C4-2B (cell line): ENCODE measurements around the gene HOXC6.

Experiments used
- H3K27ac ChIP-seq: fragments of 450-650 bp; 2 replicates; pipeline ENCODE4 v1.5.1; 2017
- ZFX ChIP-seq: fragments of 450-650 bp; IDR thresholded peaks from 2 replicates; pipeline ENCODE4 v1.6.1; 2017
- TF ChIP-seq, protein P1 (sequence below): fragments of 450-650 bp; conservative IDR thresholded peaks from 2 replicates; pipeline ENCODE4 v1.5.1; 2017; ENCODE audit warnings: mild to moderate bottlenecking

The HOXC6 gene

DNA sequence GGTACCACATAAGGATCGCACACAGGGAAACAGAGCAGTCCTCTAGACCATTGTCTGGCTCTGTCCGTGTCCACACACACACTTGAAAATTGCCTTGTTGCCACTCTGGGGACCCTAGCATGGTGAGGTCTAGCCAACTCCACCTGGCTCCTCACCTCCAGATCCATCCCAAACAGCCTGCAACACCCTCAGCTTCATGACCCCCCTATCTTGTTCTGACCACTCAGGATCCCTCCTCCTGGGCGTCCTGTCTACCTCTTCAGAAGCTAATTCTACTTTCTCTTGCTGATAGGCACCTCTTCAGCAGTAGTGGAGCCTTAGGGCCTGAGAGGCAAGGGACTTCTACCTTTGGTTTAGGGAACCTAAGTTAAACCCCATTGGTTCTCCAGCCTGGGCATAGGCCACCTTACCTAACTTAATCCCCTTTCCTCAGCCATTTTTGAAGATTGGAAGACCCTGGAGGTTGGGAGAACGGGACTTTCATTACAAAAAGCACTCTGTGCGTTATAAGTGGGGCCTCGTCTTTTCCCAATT, 3.9 kb downstream of the HOXC6 start:
- TF ChIP-seq, protein P1, sequence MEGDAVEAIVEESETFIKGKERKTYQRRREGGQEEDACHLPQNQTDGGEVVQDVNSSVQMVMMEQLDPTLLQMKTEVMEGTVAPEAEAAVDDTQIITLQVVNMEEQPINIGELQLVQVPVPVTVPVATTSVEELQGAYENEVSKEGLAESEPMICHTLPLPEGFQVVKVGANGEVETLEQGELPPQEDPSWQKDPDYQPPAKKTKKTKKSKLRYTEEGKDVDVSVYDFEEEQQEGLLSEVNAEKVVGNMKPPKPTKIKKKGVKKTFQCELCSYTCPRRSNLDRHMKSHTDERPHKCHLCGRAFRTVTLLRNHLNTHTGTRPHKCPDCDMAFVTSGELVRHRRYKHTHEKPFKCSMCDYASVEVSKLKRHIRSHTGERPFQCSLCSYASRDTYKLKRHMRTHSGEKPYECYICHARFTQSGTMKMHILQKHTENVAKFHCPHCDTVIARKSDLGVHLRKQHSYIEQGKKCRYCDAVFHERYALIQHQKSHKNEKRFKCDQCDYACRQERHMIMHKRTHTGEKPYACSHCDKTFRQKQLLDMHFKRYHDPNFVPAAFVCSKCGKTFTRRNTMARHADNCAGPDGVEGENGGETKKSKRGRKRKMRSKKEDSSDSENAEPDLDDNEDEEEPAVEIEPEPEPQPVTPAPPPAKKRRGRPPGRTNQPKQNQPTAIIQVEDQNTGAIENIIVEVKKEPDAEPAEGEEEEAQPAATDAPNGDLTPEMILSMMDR: no peak
- TF ChIP-seq ZFX: no peak
- no peak overlapping the region; the same call in 1 of the 2 replicates for H3K27ac ChIP-seq

DNA sequence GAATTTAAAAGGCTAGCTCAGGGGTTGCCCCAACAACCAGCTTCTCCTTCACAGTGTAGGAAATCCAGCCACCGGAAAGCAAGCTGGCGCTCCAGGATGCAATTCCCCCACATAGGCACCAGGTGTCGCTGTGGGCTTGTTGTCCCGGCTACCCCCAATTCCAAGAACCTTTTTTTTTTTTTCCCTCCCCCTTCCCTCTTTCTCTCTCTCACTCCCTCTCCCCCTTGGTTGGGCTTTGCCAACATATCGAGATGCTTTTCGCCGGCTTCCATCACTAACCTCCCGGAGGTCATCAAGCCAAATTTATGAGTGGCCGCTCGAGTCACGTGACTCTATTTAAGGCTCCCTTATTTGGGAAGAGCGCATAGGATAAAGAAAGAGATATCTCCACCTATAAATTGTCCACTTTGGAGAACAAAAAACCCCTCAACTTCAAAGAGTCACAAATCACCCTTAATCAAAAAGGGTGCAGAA, 4.4 kb downstream of the HOXC6 start, which contains the start of gene HOXC5:
Gene HOXC5, plus strand, starts transcription at position 424 of the 474 bp plus-strand sequence. CDS start 73 bp downstream, outside the sequence.
- TF ChIP-seq, protein P1: peak; percentile 99
- TF ChIP-seq ZFX: no peak
- peak within 1 kb of the TSS; percentile 83 for H3K27ac ChIP-seq

DNA sequence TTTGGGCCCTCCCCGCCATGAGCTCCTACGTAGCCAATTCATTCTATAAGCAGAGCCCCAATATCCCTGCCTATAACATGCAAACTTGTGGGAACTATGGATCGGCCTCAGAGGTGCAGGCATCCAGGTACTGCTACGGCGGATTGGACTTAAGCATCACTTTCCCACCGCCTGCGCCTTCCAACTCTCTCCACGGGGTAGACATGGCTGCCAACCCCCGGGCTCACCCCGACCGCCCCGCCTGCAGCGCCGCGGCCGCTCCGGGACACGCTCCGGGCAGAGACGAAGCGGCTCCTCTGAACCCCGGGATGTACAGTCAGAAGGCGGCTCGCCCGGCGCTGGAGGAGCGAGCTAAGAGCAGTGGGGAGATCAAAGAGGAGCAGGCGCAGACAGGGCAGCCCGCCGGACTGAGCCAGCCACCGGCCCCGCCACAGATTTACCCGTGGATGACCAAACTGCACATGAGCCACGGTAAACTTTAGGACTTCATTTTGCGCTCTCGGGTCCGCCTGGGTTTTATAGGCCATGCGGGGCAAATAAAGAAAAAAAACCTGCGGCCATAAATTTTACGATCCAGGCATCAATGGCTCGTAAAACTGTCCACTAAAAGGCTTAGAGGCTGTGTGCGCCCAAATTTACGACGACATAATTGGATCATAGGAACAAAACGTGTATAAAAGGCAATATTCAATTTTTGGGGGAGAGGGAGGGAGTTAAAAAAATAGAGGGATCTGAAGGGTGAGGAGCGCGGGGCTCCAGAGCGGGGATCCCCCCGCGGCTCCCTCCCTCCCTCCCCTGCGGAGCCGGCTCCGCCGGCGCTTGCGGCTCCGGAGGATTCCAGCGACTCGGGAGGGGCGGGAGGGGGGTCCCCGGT, 5.1 kb downstream of the HOXC6 start:
- no peak for TF ChIP-seq ZFX
- TF ChIP-seq, protein P1: no peak
- peak overlapping the region; percentile 83 for H3K27ac ChIP-seq

DNA sequence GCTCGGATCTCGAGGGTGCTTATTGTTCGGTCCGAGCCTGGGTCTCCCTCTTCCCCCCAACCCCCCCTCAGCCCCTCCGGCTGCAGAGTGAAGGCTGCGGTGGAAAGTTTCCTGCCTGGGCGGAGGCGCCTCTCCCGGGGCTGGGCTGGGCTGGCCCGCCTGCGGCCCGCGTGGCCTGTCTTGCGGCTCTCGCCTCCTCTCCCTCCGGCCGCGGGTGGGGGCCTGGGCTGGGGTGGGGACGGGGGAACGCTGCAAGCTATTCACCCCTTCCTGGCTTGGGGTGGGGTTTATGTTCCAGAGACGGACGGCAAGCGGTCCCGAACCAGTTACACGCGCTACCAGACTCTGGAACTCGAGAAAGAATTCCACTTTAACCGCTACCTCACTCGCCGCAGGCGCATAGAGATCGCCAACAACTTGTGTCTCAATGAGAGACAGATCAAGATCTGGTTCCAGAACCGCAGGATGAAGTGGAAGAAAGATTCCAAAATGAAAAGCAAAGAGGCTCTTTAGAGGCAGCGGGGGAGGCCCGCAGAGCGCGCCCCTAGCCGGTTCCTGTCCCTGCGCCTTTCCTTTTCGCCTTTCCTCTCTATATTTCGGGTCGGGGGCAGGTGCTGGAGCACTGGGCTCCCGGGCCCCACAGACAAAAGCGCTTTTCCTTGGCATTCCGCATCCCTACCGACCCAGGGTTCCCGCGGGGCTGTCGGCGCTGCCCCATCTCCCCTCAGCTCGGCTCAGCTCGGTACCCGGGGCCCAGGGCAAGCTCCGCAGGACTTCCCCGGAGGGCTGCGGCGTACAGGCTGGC, 5.9 kb downstream of the HOXC6 start:
- peak overlapping the region; percentile 83 for H3K27ac ChIP-seq

DNA sequence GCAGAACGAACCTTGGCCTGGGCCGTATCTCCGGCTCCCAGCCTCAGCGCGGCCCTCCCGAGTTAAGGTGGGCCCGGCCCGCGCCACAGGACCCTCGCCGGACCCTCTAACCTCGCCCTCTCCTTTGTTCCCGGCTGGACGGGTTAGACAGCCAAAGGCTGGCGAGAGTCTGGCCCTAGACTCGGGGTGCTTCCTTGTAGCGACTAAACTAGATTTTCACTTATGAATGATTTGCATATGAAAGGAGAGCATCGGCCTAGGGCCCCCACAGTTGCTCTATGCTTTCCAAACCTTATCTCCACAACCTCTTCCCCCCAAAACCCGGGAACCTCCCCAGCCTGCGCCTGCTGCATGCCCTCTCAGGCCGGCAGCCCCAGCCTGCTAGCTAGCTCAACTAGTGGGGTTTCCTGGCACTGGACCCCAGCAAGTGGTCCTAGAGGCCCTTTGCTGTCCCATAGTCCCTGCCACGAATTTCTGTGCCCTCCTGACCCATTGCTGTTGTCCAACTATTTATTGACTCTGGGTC, 6.6 kb downstream of the HOXC6 start:
- H3K27ac ChIP-seq: peak overlapping the region; percentile 83; the same call in 1 of the 2 replicates
- TF ChIP-seq, protein P1: no peak
- no peak for TF ChIP-seq ZFX

More for the DNA sequence above, 5.9 kb downstream of the HOXC6 start:
- TF ChIP-seq, protein P1: no peak
- no peak for TF ChIP-seq ZFX

DNA sequence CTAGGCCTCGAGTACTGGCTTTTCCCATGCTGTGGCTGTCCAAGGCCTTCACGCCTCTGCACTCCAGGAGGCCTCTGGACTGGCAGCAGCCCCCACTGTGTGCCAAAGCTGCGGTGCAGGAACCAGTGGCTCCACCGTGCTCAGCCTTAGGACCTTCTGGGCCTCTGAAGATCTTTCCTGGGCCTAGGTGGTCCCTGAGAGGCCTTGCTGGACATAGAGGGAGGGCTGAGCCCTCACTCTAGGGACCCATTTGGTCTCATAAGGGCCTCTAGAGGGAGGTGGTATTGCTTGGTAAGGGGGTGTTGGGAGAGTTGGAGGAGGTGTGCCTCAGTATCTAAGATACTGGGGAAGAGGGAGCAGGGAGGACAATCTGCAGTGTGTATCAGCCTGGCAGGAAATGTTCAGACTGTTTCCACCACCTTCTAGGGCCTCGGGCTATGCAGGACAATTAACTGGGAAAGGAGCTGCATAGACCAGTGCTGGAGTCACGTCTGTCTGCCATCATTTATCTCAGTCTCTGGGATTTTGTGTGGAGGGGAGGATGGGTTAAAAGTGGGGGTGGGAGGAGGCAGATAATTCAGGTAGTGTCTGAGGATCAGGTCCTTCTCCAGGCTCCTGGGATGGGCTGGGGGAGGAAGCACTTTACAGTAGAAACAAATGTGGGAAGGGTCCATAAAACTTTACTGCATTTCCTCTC, 7.5 kb downstream of the HOXC6 start:
- TF ChIP-seq ZFX: no peak
- TF ChIP-seq, protein P1: no peak
- no peak overlapping the region; the same call in 1 of the 2 replicates for H3K27ac ChIP-seq
